NCI-H748 (cell line): ENCODE results near the gene PRAMEF5.
"Not testable (repeated sequence)": the region's sequence is repeated elsewhere in the genome, so short reads cannot be mapped to it uniquely, and the experiment has no call there.

Experiments used
- DNase-seq: peaks from one replicate; lab custom pipeline; 2025; ENCODE audit not compliant: unreplicated experiment; lab: John Stamatoyannopoulos, UW

PRAMEF5 gene

DNA sequence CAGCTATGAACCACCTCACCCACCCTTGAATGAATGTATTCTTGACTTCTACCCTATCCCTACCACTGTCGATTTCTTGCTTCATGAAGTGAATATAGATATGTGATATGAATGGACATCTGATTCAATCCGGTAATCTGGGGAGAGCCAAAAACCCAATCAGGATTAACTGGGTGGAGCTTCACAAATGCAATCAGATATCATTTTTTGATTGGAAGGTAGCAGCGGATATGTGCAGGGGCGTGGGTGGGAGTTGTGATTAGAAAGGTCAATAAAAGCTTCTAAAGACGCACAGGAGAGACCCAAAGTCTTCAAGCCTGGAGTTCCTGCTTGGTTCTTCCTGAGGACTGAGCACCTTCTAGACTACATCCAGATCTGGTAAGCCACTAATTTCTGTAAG lies at the start of gene PRAMEF5:
TSS of gene PRAMEF5 (plus strand) at position 301 of the 400 bp plus-strand sequence. CDS start 5,071 bp downstream, outside the sequence.
- not testable (repeated sequence) for DNase-seq

DNA sequence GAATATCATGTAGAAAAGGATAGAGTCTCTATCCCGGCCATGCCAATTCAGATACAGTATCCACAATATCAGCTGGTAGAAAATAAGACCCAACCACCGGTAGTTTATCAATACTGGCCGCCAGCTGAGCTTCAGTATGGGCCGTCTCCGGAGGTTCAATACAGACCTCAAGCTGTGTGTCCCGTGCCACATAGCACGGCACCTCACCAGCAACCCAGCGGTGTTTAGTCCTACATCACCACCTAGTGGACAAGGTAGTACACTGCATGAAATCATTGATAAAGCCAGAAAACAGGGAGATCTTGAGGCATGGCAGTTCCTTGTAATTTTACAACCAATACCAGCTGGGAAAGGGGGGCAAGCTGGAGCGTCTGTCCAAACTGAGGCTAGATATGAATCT lies 45.3 kb upstream of the PRAMEF5 start:
- DNase-seq: not testable (repeated sequence)

DNA sequence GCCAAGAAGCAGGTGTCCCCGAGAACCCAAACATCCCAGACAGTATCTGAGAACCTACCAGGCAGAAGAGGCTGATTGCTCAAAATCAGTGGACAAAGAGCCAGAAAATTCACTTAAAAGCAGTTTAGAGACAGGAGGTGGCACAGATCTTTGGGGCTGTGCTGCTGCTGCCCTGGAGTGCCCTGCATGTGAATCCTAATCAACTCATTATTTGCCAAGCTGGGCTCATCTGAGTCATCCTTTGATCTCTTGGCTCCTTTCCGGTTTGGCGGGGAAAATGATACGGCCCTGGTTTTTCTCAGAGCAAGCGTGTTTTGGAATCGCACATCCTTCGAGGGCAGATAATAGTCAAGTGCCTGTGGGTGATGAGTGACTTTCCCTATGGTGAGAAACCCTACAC lies 37.4 kb upstream of the PRAMEF5 start:
- DNase-seq: not testable (repeated sequence)

DNA sequence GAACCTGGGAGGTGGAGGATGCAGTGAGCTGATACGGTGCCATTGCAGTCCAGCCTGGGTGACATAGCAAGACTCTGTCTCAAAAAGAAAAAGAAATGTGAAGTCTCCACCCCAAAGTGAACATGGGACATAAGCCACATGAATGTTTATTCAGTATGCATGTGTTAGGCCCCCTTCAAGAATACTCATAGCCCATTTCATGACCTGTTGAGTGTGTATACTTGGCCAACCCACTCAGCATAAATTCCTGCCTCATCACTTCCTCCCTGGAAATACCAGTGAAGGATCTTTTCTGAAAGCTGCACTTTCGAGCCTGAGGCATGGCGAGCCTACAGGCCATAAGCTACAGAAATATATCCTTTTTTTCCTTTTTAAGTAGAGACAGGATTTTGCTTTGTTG lies 34.8 kb upstream of the PRAMEF5 start:
- DNase-seq: not testable (repeated sequence)

DNA sequence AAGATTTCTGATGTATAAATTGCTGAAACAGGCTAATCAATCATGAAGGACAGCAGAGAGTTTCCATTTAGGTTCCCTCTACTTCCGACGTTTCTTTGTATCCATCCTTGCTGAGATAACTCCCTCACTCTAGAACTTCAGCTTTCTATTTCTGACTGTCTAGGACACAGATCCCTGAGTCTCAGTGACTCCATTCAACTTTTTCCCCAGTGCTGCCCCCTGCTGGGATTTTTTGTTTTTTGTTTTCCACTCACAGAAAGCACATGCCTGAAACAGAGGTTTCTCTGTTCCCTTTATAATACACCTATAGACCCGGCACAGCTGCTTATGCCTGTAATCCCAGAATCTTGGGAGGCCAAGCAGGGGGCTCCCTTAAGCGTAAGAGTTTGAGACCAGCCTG lies 31.2 kb upstream of the PRAMEF5 start:
- not testable (repeated sequence) for DNase-seq

DNA sequence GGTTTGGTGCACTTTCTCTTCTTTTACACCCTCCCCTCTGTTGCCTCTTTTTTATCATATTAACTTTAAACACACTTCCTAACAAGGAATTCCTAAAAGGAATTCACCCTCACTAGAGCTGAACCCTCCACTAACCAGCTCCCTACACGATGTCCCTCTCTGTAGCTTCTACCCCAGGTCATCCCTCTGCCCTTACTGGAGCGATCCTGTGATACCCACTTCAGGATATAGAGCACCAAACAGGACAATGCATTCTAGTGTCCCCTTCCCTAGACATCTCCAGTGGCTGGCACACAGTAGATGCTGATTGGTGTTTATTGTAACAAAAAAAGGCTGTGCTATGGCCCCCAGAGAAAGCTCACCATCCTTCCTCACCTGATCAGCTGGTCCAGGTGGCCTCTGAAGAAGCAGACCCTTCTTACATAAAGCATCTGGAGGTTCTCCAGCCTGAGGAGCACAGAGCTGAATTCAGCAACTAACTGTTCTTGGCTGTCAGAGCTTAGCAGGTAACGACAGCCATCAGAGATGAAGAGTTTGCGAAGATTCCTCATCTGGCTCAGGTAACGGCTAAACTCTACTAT lies 29.4 kb upstream of the PRAMEF5 start:
- no peak for DNase-seq

DNA sequence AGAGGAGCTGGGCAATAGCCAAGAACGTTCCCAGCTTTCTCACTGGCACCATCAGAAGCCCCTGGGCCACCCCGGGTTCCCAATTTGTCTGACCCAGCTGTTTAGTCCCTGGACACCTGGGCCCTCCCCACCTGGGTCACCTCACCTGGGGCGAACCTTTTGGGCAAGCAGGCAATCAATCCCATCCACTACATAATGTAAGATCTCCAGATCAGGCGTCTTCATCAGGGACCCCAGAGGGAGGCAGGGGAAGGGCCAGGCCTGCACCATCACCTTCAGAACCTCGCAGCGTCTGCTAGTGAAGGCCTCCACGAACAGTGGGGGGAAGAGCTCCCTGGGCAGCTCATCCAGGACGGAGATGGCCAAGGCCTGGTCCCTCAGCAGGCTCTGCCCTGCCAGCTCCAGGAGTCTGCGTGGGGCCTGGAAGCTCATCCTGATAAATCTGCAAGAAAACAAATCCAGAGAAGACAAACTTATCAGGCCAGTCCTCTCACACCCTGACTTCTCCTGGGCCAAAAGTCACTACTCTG lies 28.3 kb upstream of the PRAMEF5 start, which contains the start of gene PRAMEF18:
TSS of gene PRAMEF18 (minus strand) at position 480 of the 530 bp plus-strand sequence. CDS start at position 432, 48 bp downstream.
- DNase-seq: not testable (repeated sequence)

DNA sequence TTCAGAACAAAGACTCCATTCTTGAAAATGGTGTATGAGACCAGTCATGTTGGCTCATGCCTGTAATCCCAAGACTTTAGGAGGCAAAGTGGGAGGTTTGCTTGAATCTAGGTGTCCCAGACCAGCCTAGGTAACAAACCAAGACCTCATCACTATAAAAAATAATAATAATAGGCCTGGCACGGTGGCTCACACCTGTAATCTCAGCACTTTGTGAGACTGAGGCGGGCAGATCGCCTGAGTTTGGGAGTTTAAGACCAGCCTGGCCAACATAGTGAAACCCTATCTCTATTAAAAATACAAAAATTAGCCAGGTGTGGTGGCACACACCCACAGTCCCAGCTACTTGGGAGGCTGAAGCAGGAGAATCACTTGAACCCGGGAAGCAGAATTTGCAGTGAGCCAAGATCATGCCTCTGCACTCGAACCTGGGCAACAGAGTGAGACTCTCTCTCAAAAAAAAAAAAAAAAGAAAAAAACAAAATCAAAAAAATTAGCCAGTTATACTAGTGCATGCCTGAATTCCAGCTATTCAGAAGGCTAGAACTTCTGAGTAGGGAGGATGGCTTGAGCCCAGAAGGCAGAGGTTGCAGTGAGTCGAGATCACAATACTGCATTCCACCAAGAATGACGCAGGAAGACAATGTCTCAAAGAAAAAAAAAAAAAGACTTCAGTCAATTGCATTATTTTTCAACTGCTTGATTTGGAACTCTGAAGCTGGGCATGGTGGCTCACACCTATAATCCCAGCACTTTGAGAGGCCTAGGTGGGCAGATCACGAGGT lies 26.5 kb upstream of the PRAMEF5 start:
- DNase-seq: not testable (repeated sequence)

DNA sequence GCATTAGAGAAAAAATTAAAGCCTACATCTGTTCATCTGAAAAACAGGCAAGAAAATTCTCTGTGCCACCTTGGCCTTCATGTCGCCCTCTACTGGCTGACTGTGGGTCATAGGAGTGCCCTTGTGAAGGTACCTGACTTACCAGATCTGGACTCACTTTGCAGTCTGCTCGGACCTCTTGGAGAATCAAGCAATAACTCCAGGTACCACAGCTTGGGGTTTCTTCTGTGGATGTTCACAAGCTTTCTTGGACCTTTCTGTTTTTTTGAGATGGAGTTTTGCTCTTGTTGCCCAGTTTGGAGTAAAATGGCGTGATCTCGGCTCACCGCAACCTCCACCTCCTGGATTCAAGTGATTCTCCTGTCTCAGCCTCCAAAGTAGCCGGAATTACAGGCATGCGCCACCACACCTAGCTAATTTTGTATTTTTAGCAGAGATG lies 25.6 kb upstream of the PRAMEF5 start:
- DNase-seq: peak; percentile 22

DNA sequence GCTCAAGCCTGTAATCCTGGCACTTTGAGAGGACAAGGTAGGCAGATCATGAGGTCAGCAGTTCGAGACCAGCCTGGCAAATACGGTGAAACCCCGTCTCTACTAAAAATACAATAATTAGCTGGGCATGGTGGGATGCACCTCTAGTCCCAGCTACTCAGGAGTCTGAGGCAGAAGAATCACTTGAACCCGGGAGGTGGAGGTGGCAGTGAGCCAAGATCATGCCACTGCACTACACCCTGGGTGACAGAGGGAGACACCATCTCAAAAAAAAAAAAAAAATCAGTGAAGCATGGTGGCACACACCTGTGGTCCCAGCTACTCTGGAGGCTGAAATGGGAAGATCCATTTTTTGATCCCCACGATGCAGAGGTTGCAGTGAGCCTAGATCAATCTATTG lies 23.9 kb upstream of the PRAMEF5 start:
- not testable (repeated sequence) for DNase-seq

DNA sequence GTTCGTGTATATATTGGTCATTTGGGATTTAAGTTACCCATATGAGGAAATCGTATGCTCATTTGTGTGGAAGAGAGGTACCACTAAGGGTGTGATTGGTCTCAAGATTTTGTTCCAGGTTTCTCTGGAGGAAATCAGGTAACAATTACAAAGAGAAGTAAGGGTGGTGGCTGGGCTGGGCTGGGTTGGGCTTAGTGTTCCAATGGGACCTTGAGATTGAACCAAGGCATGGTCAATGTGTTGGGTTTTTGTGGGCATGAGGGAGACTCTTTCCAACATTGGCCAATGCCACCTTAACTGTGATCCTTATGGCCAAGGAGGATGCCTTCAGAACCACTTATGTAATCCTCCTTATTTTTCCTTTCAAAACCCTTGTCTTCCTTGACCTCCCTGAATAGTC lies 23.4 kb upstream of the PRAMEF5 start:
- not testable (repeated sequence) for DNase-seq

DNA sequence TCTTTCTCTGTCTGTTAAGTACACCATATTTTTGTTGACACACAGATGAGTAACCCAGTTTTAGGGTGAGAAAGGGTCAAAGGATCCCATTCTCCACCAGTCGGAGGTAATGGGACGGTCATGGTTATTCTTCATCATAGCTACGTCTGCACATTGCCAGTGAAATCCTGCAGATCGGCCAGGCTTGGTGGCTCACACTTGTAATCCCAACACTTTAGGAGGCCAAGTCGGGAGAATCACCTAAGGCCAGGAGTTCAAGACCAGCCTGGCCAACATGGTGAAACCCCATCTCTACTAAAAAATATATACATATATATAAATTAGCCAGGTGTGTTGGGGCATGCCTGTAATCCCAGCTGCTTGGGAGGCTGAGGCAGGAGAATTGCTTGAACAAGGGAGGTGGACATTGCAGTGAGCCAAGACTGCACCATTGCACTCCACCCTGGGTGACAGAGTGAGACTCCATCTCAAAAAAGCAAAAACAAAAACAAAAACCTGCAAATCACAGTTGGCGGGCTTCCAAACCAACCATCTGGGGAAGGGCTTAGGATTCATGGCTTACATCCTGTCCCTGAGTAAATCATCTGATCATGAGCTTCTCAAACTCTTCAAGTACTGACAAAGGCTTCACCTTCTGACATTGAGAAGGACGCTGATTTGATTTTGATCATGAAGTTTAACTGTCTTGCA lies 22.8 kb upstream of the PRAMEF5 start:
- not testable (repeated sequence) for DNase-seq

DNA sequence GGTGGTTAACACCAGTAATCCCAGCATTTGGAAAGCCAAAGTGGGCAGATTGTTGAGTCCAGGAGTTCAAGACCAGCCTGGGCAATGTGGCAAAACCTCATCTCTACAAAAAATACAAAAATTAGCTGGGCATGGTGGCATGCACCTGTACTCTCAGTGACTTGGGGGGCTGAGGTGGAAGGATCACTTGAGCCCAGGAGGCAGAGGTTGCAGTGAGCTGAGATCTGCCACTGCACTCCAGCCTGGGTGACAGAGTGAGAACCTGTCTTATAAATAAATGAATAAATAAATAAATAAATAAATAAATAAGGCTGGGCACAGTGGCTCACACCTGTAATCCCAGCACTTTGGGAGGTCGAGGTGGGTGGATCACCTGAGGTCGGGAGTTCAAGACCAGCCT lies 21.9 kb upstream of the PRAMEF5 start:
- DNase-seq: not testable (repeated sequence)

DNA sequence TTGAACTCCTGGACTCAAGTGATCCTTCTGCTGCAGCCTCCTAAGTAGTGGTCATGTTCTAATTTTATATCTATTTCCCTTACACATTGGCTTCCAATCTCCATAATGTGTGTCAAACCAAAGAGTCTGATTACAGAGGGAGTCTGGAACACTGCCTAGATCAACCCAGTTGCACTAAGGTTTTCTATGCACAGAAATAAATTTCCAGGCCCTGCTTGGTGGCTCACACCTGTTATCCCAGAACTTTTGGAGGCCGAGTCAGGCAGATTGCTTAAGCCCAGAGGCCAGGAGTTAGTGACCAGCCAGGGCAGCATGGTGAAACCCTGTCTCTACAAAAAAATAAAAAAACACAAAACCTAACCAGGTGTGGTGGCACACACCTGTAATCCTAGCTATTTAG lies 19.9 kb upstream of the PRAMEF5 start:
- not testable (repeated sequence) for DNase-seq

DNA sequence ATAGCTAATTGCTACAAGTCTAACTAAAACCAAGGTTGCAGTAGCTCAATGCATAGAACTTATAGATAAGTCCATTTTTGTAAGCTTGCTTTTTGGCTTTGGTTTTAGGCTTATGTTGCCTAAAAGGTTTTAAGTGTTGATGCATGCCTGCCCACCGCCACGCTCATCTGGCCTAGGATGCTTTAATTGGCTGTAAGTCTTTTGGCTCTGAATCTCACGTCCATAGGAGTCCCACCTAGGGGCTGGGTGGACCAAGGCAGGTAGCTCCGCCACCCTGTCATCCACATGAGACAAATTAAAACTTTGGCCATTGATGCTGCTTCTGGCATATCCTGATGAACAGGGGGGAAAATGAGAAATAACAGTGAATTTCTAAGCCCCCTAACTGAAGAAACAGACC lies 16.4 kb upstream of the PRAMEF5 start:
- not testable (repeated sequence) for DNase-seq

DNA sequence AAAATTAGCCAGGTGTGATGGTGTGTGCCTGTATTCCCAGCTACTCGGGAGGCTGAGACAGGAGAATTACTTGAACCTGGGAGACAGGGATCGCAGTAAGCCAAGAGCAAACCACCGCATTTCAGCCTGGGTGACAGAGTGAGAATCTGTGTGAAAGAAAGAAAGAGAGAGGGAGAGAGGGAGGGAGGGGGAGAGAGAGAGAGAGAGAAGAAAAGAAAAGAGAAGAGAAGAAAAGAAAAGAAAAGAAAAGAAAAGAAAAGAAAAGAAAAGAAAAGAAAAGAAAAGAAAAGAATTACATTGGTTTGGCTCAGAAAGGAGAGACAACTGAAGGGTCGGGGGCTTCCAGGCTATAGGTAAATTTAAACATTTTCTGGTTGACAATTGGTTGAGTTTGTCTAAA lies 14.4 kb upstream of the PRAMEF5 start:
- not testable (repeated sequence) for DNase-seq

DNA sequence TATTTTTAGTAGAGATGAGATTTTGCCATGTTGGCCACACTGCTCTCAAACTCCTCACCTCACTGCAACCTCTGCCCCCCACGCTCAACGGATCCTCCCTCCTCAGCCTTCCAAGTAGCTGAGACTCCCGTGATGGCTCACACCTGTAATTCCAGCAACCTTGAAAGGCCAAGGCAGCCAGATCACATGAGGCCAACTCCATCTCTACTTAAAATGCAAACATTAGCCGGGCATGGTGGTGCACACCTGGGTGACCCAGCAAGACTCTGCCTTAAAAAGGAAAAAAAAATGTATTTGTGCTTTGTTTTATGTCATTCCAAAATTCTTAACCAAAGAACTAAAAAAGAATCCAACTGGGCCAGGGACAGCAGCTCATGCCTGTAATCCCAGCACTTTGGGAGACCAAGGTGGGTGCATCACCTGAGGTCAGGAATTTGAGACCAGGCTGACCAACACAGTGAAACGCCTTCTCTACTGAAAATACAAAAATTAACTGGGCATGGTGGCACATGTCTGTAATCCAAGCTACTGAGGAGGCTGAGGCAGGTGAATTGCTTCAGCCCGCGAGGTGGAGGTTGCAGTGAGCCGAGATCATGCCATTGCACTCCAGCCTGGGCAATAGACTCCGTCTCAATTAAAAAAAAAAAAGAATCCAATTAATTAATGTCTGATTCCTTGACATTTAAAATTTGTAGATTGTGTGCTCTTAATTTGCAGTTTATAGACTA lies 10.3 kb upstream of the PRAMEF5 start:
- not testable (repeated sequence) for DNase-seq

DNA sequence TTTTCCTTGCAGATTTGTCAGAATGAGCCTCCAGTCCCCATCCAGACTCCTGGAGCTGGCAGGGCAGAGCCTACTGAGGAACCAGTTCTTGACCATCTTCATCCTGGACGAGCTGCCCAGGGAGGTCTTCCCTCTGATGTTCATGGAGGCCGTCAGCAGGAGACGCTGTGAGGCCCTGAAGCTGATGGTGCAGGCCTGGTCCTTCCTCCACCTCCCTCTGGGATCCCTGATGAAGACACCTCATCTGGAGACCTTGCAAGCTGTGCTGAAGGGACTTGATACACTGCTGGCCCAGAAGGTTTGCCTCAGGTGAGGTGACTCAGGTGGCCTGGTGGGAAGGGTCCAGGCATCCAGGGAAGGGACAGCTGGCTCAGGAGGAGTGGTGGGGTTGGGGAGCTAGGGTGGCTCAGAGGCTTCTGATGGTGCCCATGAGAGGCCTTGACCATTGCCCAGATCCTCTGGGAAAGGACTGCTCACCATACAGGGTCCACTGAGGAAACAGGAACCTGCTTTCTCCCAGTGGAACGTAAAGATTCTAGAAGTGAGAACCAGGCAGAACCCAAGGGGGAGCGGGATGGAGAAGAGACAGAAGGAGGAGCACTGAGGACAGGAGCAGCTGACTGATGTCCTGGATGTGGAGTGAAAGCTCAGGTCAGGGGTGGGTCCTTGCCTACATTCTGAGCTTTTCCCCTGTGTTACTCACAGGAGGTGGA lies 8.0 kb upstream of the PRAMEF5 start:
- not testable (repeated sequence) for DNase-seq

DNA sequence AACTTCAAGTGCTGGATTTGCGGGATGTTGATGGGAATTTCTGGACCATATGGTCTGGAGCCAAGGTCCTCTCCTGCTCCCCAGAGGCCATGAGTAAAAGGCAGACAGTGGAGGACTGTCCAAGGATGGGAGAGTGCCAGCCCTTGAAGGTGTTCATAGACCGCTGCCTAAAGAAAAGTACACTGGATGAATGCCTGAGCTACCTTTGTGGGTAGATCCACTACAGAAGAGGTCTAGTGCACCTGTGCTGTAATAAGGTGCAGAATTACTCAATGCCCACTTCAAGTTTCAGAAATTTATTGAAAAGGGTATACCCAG lies 7.5 kb upstream of the PRAMEF5 start:
- not testable (repeated sequence) for DNase-seq

DNA sequence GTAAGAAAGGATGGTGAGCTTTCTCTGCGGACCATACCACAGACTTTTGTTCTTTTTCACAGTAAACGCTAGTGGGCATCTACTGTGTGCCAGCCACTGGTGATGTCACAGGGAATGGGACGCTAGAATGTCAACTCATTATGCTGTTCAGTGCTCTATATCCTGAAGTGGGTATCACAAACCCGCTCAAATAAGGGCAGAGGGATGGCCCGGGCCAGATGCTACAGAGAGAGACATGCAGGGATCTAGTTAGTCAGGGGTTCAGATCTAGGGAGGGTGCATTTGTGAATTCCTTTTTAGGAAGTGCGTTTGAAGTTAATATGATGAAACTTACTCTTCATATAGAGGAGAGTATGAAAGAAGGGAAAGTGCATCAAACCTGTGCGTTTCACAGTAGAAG lies 6.9 kb upstream of the PRAMEF5 start:
- not testable (repeated sequence) for DNase-seq
